A549 (cell line): Measurements from ENCODE around the gene TSPAN10. TPM values are rescaled to one million over a fixed set of nuclear protein-coding genes. Genes with fewer than 3 reads are reported as not detected.

Source experiments
- ATAC-seq, 2 experiments: fragments of 200-7000 bp in 1 of 2; fragments of >200 bp in 1 of 2; cut with Nextera tagmentation in 1 of 2; cut with Tn5 transposase in 1 of 2; 3 replicates each; pipeline versions ENCODE4 v1.8.0 to v1.9.1; 2018 to 2020; ENCODE audit warnings: mild to moderate bottlenecking in 1 of 2, moderate library complexity in 1 of 2
- CTCF ChIA-PET: fragments of 300-600 bp; sonication (Branson Sonifier 250); formaldehyde crosslinking; extraction: SDS; loops from one replicate; lab custom pipeline; 2021; ENCODE audit warnings: antibody characterized with exemption, inconsistent platforms; lab: Yijun Ruan, JAX
- POLR2A ChIA-PET: fragments of 350-600 bp; formaldehyde crosslinking; extraction: SDS; loops from one replicate; lab custom pipeline; 2021; ENCODE audit warnings: antibody characterized with exemption, inconsistent platforms; lab: Yijun Ruan, JAX
- DNase-seq, 2 experiments: peaks; one replicate each; pipeline versions ENCODE4 v3.0.0 to v3.0.0-alpha.2; 2011 to 2016; ENCODE audit warnings: low read depth in 1 of 2, low spot score in 1 of 2
- FAIRE-seq: peaks from 2 replicates; lab custom pipeline; 2011; peaks lifted over from hg19 to GRCh38; lab: Jason Lieb, UNC
- H3K27ac ChIP-seq, 2 experiments: fragments of >200 bp; sonication (Bioruptor Twin); formaldehyde crosslinking; 3 replicates each; pipeline ENCODE4 v1.5.1; 2016 to 2017
- H3K4me1 ChIP-seq: fragments of >200 bp; sonication (Bioruptor Twin); formaldehyde crosslinking; 3 replicates; pipeline ENCODE4 v1.6.1; 2016
- H3K4me2 ChIP-seq: fragments of >200 bp; sonication (Bioruptor Twin); formaldehyde crosslinking; 3 replicates; pipeline ENCODE4 v1.6.1; 2016
- H3K4me3 ChIP-seq: fragments of >200 bp; sonication (Bioruptor Twin); formaldehyde crosslinking; 3 replicates; pipeline ENCODE4 v1.5.1; 2016
- H3K9me3 ChIP-seq: fragments of >200 bp; sonication (Bioruptor Twin); formaldehyde crosslinking; 3 replicates; pipeline ENCODE4 v1.6.1; 2016
- CBX8 ChIP-seq: fragments of 200-600 bp; sonication (generic); IDR thresholded peaks from 2 replicates; pipeline ENCODE4 v1.6.1; 2016
- CEBPB ChIP-seq, 2 experiments: fragments of >200 bp in 1 of 2; sonication (Bioruptor Twin) in 1 of 2; formaldehyde crosslinking in 1 of 2; IDR thresholded peaks; 2 replicates each; pipeline ENCODE4 v1.6.1; 2012 to 2016
- CHD2 ChIP-seq: fragments of 150-350 bp; IDR thresholded peaks from 2 replicates; pipeline ENCODE4 v1.6.1; 2014; ENCODE audit warnings: low read length; ENCODE audit not compliant: partially characterized antibody
- CHD4 ChIP-seq: fragments of 200-600 bp; sonication (generic); IDR thresholded peaks from 2 replicates; pipeline ENCODE4 v1.6.1; 2016; ENCODE audit warnings: antibody characterized with exemption, mild to moderate bottlenecking, borderline replicate concordance
- E2F6 ChIP-seq: IDR thresholded peaks from 2 replicates; pipeline ENCODE4 v1.6.1; 2012; ENCODE audit warnings: low read depth, borderline replicate concordance
- EHMT2 ChIP-seq: fragments of 200-600 bp; sonication (generic); IDR thresholded peaks from 2 replicates; pipeline ENCODE4 v1.6.1; 2016; ENCODE audit warnings: antibody characterized with exemption, low read depth, mild to moderate bottlenecking, moderate library complexity
- FOXS1 ChIP-seq: fragments of 250-450 bp; sonication (Bioruptor Pico); IDR thresholded peaks from 2 replicates; pipeline ENCODE4 v1.5.0; 2020; ENCODE audit warnings: mild to moderate bottlenecking, moderate library complexity
- HOXB13 ChIP-seq: fragments of 250-450 bp; sonication (Bioruptor Pico); IDR thresholded peaks from 2 replicates; pipeline ENCODE4 v1.5.0; 2020; ENCODE audit warnings: low read depth, mild to moderate bottlenecking, moderate library complexity
- MAZ ChIP-seq: fragments of 150-350 bp; IDR thresholded peaks from 2 replicates; pipeline ENCODE4 v1.6.1; 2014; ENCODE audit warnings: antibody characterized with exemption, low read depth, low read length, borderline replicate concordance
- NFE2L2 ChIP-seq: fragments of 150-350 bp; conservative IDR thresholded peaks from 2 replicates; pipeline ENCODE4 v1.6.1; 2014; ENCODE audit warnings: low read length
- POLR2AphosphoS2 ChIP-seq: conservative IDR thresholded peaks from 2 replicates; pipeline ENCODE4 v1.6.1; 2012; ENCODE audit warnings: low read length, improper control_type of control experiment, inconsistent platforms
- RAD21 ChIP-seq, 2 experiments: fragments of >200 bp in 1 of 2; sonication (Bioruptor Twin) in 1 of 2; formaldehyde crosslinking in 1 of 2; IDR thresholded peaks in 1 of 2; conservative IDR thresholded peaks in 1 of 2; 2 replicates in 1 of 2; 3 replicates in 1 of 2; pipeline ENCODE4 v1.6.1; 2012 to 2018; ENCODE audit warnings: inconsistent platforms in 1 of 2
- ZSCAN20 ChIP-seq: fragments of 250-450 bp; sonication (Bioruptor Pico); IDR thresholded peaks from 2 replicates; pipeline ENCODE4 v1.8.0; 2022; ENCODE audit warnings: mild to moderate bottlenecking, moderate library complexity
- WGBS: methylation state at CpG from one replicate; pipeline ENCODE4 v1.1.6; 2017; ENCODE audit errors: missing lambda C conversion rate; 5-methylcytosine and 5-hydroxymethylcytosine counted together
- polyA plus RNA-seq, 4 experiments: library from polyadenylated mRNA; depleted of rRNA in 3 of 4; stranded (reverse); fragments of >200 nt; fragmentation: RNase III in 1 of 4; extraction: RNeasy Plus Mini Kit Qiagen cat#74134 plus additional on column Dnase treatment in 1 of 4; gene quantifications; 2 replicates in 3 of 4; 3 replicates in 1 of 4; pipeline ENCODE4 v1.2.3, GENCODE V29; 2011 to 2017
- TF ChIP-seq, protein P1 (sequence below): IDR thresholded peaks from 2 replicates; pipeline ENCODE4 v1.6.1; 2012
- TF ChIP-seq, protein P2 (sequence below): fragments of >200 bp; sonication (Bioruptor Twin); formaldehyde crosslinking; IDR thresholded peaks from 3 replicates; pipeline ENCODE4 v1.5.1; 2016
- TF ChIP-seq, protein P3 (sequence below): fragments of 450-650 bp; IDR thresholded peaks from 2 replicates; pipeline ENCODE4 v1.6.1; 2014; ENCODE audit warnings: antibody characterized with exemption

Gene TSPAN10
- polyA plus RNA-seq, 2 of the 4 experiments (the other 2 are of a cell fraction) = 1.4 to 6.3 TPM

DNA sequence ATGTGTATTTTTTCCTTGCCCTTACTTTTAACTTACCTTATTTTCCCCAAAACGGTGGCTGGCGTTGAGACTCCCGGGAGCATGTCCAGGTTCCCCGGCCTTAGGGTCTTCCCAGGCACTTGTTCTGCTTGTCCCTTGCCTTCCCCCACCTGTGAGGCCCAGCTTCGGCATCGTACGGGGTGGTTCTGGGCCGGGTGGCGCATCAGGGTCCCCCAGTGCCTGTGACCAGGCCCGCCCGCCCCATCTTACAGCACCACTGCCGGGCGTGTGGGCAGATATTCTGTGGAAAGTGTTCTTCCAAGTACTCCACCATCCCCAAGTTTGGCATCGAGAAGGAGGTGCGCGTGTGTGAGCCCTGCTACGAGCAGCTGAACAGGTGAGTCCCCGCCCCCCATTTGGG, 54.2 kb downstream of the TSPAN10 start (continued):
- no peak for TF ChIP-seq CBX8
- TF ChIP-seq MAZ = no peak

- ChIA-PET CTCF (interaction anchor here (1.2 to 3.0 kb wide), 2 partner anchors 11 to 139 kb away, joined by 4 to 19 read pairs; partner anchors contain the start of gene MRPL12), POLR2A (interaction anchor here (1.1 to 2.1 kb wide), 2 partner anchors 8 to 11 kb away, joined by 3 to 11 read pairs; partner anchors contain the start of genes ARL16, HGS and MRPL12)
- Histone ChIP-seq H3K4me2 (no peak overlapping the region), H3K27ac (no peak overlapping the region), H3K4me1 (no peaks in the 10 kb centered on the region), H3K4me3 (no peak overlapping the region), H3K9me3 (no peaks in the 10 kb centered on the region)
- 96% methylated on average over 20 of the region's 20 CpGs for WGBS
- no peak for FAIRE-seq
- no peak for TF ChIP-seq EHMT2
- no peak for TF ChIP-seq NFE2L2
- no peak for TF ChIP-seq FOXS1 (CRISPR knock-in tag)
- no peak for ATAC-seq
- no peak for DNase-seq
Observed at GRCh38 chr17:81691608-81692007, 54.6 kb downstream of the TSPAN10 start.

- Histone ChIP-seq H3K27ac (no peak overlapping the region), H3K4me1 (no peaks in the 10 kb centered on the region), H3K4me2 (no peak overlapping the region), H3K9me3 (no peaks in the 10 kb centered on the region), H3K4me3 (no peak overlapping the region)
- FAIRE-seq (no peak), DNase-seq (no peak), ATAC-seq (peak; percentile 31 to 45; a peak in 3 of 6 replicates)
- ChIA-PET POLR2A (interaction anchor here (1.5 to 2.1 kb wide), 2 partner anchors 9 to 10 kb away, joined by 5 to 11 read pairs; partner anchors contain the start of genes ARL16, HGS and MRPL12), CTCF (interaction anchor here (0.6 to 5.1 kb wide), 9 partner anchors 9 to 326 kb away, joined by 3 to 54 read pairs (median 4); partner anchors contain the start of genes ARL16, HGS and MRPL12)
- 86% methylated on average over 23 of the region's 35 CpGs for WGBS
- TF ChIP-seq CEBPB (IDR thresholded peaks at IDR 0.05) (no peak), CHD4 (no peak), RAD21 (conservative IDR thresholded peaks at IDR 0.05 in 1 of 2, IDR thresholded peaks at IDR 0.05 in 1 of 2) (peak in 1 of 2 experiments; percentile 45; a peak in 1 of 5 replicates), POLR2AphosphoS2 (no peak), E2F6 (no peak), CHD2 (no peak), ZSCAN20 (CRISPR knock-in tag) (no peak), HOXB13 (CRISPR knock-in tag) (no peak)
- TF ChIP-seq, protein P1, sequence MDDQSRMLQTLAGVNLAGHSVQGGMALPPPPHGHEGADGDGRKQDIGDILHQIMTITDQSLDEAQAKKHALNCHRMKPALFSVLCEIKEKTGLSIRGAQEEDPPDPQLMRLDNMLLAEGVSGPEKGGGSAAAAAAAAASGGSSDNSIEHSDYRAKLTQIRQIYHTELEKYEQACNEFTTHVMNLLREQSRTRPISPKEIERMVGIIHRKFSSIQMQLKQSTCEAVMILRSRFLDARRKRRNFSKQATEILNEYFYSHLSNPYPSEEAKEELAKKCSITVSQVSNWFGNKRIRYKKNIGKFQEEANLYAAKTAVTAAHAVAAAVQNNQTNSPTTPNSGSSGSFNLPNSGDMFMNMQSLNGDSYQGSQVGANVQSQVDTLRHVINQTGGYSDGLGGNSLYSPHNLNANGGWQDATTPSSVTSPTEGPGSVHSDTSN = no peak
- TF ChIP-seq, protein P2, sequence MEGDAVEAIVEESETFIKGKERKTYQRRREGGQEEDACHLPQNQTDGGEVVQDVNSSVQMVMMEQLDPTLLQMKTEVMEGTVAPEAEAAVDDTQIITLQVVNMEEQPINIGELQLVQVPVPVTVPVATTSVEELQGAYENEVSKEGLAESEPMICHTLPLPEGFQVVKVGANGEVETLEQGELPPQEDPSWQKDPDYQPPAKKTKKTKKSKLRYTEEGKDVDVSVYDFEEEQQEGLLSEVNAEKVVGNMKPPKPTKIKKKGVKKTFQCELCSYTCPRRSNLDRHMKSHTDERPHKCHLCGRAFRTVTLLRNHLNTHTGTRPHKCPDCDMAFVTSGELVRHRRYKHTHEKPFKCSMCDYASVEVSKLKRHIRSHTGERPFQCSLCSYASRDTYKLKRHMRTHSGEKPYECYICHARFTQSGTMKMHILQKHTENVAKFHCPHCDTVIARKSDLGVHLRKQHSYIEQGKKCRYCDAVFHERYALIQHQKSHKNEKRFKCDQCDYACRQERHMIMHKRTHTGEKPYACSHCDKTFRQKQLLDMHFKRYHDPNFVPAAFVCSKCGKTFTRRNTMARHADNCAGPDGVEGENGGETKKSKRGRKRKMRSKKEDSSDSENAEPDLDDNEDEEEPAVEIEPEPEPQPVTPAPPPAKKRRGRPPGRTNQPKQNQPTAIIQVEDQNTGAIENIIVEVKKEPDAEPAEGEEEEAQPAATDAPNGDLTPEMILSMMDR = peak; percentile 24; the same call in 2 of the 3 replicates
- TF ChIP-seq, protein P3, sequence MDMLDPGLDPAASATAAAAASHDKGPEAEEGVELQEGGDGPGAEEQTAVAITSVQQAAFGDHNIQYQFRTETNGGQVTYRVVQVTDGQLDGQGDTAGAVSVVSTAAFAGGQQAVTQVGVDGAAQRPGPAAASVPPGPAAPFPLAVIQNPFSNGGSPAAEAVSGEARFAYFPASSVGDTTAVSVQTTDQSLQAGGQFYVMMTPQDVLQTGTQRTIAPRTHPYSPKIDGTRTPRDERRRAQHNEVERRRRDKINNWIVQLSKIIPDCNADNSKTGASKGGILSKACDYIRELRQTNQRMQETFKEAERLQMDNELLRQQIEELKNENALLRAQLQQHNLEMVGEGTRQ = no peak
Observed at GRCh38 chr17:81693509-81694210, 56.7 kb downstream of the TSPAN10 start.
